Fibroblast of gingiva (primary cell): ENCODE data around the gene ANKRD53.

ENCODE experiments used
- DNase-seq: peaks from one replicate; pipeline ENCODE4 v3.0.0-alpha.2; 2011; ENCODE audit warnings: low read depth

ANKRD53 gene

DNA sequence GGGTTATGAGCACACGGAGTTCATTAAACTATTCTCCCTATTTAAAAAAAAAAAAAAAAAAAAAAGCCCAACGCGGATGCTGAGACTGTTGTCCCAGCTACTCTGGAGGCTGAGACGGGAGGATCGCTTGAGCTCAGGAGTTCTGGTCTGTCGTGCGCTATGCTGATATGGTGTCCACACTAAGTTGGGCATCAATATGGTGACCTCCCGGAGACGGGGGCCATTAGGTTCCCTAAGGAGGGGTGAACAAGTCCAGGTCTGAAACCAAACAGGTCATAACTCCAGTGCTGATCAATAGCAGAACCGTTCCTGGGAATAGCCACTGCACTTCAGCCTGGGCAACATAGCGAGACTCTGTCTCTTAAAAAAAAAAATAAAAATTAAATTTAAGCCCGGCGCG is 12.9 kb upstream of the ANKRD53 start:
- no peak for DNase-seq

DNA sequence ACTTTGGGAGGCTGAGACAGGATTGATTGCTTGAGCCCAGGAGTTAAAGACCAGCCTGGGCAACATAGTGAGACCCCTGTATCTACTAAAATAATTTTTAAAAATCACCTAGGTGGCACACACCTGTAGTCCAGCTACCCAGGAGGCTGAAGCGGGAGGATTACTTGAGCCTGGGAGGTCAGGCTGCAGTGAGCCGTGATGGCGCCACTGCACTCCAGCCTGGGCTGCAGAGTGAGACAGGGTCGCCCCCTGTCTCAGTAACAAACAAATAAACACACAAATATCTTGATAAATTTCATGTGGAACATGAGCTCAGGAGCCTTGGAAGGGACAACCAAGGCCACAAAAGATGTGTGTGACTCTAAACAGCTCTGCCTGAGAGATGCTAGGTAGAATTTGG is 11.7 kb upstream of the ANKRD53 start:
- no peak for DNase-seq

DNA sequence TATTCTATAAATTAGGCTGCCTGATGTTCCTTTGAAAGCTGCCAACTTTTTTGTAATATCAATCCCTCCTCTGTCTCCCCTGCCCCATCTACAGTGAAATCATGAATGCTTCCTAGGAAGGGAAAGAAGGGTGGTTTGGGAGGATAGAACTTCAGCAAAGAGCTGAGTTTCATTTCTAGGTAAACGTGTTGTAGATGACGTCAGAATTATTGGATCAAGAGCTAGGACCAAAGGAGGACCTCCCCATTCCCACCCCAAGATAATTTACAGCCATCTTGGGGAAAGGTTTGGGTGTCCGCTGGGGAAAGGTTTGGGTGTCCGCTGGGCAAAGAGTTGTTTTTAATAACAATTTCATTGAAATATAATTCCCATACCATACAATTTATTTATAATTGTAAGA is 11.2 kb upstream of the ANKRD53 start:
- no peak for DNase-seq

DNA sequence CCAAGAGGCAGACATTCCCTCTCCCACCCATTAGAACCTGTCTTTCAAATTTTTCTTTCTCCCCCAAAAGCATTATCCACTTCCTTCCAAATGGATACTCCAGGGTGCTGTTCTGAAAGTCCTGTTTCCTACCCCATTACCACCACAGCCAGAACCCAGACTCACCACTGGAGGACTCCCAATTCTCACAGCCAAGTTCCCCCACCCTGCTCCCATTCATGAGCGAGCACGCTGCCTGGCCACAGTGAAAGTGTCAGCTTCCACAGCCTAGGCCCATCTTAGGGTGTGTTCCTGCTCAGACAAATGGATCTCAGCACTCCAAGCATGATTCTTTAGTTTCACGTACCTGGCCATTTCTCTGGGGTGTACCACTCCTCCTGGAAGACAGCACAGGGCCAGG is 3.8 kb upstream of the ANKRD53 start:
- DNase-seq = no peak

DNA sequence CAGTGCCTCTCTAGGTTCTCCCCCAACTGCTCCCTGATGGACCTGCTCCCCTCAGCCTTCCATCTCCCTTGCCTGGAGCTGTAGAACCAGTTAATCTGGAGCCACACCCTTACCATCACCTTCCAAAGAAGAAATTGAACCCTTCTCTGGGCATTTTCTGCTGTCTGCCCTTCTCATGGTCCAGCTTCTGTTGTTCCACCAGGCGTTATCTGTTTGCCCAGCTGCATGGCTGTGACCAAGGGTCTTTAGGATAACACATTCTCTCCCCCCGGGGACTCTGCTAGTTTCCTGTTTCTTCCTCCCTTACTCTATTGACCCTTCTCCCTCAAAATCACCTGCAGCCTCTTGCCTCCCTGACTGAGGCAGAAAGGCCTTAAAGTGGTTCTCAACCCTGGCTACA is 3.2 kb upstream of the ANKRD53 start:
- no peak for DNase-seq

DNA sequence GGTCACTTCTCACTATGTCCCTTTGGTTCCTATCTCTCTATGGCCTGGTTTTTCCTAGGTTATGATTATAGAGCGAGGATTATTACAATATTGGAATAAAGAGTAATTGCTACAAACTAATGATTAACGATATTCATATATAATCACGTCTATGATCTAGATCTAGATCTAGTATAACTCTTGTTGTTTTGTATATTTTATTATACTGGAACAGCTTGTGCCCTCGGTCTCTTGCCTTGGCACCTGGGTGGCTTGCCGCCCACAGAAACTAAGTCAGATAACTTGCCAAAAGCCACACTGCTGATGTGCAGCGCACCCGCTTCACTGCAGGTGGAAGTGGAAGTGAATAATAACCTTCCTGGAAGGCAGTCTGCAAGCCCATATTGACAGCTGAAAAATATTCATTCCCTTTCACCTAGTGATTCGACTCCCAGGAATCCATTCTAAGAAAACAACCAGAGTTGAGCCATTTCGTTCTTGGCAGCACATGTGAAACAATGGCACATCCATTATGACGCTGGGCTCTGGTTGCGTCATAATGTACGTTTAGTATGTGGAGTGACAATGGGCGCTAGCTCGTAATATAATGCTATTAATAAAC is 725 bp upstream of the ANKRD53 start:
- peak; percentile 92 for DNase-seq

DNA sequence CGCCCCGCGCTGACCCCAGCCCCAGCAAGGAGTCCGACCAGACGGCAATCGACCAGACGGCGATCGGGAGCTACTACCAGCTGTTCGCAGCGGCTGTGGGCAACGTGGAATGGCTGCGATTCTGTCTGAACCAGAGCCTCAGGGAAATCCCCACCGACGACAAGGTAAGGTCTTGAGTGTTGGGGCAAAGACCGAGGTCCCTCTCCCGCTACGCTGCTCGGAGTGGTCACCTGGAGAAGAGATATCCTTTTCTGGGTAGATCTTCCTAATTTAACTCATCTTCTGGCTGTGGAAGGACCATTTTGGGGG is 704 bp downstream of the ANKRD53 start:
- no peak for DNase-seq

DNA sequence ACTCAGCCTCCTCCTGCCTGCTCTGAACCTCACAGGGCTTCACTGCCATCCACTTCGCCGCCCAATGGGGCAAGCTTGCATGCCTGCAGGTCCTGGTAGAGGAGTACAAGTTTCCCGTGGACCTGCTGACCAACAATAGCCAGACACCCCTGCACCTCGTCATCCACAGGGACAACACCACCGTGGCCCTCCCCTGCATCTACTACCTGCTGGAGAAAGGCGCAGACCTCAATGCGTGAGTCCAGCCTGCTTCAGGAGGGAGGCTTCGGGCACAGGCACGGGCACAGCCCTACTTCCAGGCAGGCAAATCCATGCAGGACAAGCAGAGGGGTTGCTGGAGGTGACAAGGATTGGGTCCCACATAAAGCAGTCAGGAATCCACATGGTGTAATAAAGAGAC is 1.2 kb downstream of the ANKRD53 start:
- DNase-seq = no peak

DNA sequence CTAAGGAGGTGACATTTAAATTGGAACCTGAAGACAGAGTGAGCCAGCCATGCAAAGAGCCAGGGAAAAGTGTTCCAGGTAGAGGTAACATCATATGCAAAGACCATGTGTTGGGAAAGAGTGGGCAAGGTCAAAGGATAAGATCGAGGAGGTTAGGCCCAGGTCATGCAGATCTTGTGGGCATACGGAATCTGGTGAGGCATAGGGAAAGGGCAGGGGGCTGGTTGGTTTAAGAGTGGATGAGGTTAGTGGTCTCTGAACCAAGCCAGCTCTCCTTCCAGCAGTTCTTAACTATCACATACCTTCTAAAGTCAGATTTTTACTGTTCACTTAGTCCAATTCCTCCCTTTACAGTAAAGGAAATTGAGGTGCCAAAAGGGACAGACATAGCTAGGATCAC is 3.0 kb downstream of the ANKRD53 start:
- no peak for DNase-seq

DNA sequence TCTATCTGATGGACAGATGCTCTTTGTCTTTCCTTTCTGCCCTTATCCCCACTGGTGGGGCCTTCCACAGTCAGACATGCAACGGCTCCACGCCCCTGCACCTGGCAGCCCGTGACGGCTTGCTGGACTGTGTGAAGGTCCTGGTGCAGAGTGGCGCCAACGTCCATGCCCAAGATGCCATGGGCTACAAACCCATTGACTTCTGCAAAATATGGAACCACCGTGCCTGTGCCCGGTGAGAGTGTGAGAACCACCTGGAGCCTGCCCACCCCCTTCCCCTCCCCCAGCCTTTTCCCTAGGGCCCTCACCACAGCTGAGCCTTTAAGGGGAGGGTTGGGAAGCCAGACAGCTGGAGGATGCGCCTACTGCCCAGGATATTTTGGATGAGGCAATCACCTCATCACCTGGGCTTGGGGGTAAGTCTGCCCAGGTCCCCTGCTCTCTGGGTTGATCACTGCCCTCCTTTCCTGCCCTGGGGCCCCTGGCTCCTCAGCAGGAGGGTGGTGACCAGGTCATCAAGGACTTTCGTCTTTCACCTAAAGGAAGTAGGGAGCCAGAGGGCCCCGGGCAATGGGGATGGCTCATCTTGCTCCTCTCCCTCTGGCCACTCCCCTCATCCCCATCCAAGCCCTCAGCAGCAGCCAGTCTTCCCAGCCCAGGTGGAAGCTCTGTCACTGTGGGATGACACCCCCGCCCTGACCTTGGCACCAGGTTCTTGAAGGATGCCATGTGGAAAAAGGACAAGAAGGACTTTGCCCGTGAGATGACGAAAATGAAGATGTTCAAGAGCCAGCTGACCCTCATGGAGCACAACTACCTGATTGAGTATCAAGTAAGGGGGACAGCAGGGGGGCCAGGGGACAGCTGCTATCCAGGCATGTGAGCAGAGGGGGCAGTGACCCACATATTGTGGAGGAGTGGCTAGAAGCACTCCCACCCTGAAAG is 3.7 kb downstream of the ANKRD53 start:
- no peak for DNase-seq

DNA sequence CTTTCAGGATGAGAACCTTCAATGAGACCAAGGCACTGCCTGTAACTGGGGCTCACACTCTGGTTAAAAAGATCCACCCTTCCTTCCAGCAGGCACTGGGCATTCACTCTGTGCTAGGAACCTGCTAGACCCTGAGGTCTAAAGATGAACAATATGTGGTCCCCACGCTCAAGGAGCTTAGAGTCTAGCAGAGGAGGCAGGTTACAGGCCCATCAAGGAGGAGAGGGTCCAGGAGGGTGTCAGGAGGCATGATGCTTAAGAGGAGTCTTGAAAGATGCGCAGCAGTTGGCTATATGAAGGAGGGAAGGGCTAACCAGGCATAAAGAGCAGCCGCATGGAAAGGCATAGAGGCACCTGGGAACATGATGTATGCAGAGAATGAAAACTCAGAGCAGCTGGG is 4.5 kb downstream of the ANKRD53 start:
- no peak for DNase-seq

DNA sequence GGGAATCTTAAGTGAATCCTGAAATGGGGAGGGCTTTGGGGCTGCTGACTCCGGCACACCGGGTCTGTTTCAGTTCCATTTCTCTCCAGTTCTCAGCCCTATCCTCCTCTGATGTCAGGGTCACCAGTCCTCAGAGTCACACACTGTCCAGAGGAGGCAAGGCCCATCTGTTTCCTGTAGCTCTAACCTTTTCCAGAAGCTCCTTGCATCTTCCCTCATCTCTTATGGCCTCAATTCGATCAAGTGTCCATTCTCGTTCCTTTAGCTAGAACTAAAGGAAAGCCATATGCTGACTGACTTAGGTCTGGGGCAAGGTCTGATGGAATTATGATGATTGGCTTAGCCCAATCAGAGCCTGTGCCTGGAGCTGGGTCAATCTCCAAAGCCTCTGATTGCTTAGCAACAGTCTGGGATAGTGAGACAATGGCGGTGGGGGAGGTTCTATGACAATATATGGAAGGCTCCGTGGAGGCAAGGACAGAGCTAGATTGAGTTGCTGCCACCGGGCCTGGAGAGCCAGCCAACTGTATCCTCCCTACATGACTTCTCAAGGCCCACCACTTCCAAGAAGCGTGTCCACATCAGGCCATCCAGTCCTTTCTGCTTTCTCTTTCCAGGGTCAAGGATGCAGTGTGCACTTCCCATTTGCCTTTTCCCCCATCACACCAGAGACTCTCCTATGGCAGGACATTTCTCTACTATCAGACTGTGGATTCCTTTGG is 5.2 kb downstream of the ANKRD53 start:
- DNase-seq = no peak

DNA sequence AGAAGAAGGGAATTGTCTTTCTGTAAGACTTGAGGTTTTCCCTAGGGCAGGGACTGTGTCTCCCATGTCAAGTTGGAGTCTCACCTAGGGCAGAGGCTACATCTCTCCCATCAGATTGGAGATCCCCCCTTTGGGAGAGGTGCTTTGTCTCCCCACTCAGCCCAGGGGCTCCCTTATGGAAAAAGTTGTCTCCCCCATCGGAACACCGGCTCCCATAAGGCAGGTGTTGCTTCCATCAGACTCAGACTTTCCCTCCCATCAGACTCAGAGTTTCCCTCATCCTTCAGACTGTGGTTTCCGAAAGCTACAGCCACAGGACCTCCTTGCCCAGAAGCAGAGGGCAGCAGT is 5.8 kb downstream of the ANKRD53 start:
- no peak for DNase-seq

DNA sequence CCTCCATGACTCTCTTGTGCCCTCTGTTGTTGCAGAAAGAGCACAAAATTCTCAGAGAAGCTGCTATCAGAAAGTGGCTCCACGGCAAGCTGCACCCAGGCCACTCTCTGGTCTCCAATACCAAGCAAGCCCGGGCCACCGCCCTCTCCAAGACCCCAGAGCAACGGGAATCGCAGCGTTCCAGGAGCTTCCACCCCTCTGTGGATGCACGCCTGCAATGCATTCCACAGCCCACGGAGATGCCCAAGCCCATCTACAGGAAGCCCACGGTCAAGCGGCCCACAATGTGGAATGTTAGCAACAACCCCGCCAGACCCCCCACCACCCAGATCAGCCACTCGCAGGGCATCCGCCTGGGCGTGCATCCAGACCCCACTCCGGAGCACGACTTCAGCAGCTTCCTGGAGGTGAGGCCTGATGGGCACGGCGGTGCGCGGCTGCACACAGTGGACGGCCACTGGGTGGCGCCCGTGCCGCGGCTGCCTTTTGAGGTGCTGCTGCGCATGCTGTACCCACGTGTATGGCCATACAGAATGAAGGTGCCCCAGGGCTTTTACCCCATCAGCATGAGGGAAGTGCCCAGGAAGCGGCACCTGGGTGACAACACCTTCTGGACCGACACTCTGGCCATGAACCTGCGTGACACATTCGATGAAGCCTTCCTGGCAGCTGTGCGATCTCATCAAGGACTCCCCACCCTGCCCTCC is 6.3 kb downstream of the ANKRD53 start:
- DNase-seq = peak; percentile 34

DNA sequence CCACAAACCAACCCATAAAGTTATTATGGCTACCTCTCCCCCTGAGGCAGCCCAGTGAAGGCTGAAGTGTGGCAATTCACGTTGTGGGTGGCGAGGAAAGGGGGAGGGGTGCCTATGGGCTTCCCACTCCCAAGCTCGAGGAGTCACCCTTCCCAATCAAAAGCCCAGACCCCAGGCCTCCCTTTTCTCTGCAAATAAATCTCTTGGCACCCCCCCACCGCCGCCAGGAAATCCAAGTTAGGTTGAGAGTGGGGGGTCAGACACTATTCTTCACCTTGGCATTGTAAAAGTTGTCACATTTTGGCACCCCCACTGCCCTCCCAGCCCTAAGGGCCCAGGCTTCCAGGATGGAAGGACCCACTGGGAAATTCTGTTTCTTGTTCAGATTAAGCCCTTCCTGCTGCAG is 6.9 kb downstream of the ANKRD53 start:
- no peak for DNase-seq

DNA sequence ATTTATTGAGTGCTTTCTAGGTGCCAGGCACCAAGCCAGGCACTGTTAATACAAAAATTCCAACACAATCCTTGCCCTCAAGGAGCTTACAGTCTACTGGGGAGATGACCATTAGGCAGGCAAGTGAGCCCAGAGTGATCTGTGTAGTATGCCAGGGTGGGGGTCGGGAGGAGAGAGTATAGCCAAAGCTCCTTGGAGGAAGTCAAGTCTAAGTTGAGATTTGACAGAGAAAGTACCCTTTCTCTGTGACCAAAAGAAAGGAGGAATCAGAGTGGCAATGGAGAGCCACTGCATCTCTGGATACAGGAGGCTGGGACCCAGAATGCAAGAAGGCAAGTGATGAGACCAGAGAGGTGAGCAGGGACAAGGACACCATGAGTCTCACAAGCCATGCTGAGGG is 7.5 kb downstream of the ANKRD53 start:
- no peak for DNase-seq

DNA sequence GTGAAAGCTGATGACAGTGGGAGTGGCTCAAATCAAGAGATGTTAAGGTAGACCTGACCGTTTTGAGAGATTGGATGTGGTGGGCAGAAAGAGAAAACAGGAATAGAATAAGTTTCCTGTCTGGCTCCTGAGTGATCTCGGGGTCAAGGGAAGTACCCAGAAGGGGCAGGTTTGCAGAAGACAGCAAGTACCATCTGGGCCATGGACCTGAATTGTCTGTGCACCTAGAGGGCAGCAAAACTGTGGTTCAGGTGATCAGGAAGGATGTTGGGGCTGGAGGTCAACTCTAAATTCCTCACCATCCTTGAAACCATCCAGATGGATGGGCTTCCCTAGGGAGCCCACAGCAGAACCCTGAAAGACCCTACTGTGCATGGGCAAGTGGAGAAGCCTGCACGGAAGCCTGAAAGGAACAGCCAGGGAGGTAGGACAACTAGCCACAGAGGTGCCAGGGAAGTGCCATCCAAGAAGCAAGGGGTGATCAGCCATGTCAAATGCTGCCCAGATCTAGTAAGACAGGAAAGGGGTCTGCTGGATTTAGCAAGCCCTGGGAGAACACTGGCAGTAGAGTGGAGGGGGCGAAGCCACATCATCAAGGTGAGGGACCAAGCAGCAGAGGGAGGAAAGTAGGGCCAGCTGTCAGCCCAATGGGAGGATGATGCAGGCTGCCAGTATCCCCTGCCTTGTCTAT is 8.2 kb downstream of the ANKRD53 start:
- DNase-seq = no peak

DNA sequence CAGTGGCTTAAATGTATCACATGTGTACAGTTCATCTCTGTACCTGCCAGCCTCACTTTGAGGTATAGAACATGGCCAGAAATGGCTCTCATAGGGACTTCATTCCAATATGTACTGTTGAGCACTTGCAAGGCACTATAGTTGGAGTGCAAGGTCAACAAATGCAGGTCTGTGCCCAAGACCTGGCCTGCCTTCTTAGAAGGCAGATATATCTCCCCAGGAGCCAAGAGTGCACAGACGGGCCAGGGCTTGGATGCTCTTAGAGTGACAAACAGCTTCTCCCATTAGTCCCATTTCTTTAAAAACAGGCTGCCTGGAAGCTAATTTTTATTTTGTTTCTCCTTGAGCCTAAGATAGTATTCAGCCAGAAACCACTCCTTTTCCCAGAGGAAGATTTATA is 9.0 kb downstream of the ANKRD53 start:
- DNase-seq = no peak

DNA sequence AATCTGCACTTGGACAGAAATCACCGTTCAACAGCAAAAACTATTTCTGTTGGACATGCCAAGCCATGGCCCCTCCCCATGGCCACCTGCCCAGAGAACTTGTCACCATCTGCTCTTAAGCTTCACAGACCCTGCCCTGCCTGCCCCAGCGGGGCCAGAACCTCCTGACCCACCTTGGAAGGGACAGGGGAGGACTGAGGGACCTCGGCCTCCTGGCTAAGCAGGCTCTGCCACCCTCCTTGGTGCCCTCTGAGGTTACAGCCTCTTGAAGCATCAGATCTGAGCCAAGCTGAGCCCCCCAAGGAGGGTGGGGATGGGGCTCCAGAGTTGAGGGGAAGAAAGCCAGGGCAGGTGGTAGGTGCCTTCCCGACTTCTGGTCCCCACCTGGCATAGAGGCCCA is 9.7 kb downstream of the ANKRD53 start:
- no peak for DNase-seq

DNA sequence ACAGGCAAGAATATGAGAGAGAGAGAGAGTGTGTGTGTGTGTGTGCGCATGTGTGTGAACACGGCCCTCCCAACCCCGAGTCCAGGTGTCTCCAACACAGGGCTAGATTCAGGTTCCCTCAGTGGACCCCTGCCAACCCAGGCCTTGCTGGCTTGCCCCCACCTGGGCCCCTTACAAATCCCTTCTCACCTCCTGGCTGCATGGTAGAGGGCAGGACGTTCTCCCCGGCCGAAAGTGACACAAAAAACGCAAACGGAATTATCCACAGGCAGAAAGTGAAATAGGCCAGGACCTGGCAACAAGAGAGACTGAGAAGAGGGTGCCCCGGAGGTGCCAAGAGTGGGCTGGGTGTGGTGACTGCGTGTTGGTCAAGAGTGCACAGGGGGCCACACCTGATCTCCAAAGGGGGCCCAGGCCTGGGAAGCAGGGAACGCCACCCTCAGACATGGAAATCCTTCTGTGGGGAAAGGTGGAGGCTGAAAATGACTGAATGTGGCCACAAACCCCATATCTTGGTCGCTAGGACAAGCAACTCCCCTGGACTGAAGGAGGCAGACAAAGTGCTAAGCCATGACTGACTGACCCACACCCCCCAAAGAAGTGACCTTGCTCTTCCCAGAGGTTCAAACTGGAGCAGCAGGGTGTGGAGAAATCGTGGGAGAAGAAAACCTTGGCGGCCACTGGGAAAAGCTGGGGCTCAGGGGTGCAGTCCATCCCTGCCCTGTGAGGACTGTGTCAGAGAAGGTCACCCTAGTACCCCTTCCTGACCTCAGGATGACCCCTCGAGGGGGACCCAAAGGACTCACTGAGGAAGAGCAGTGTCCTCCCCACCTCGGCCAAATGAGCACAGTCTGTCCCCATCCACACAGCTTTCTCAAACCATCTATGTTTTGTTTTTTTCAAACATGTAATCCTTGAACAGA is 10.6 kb downstream of the ANKRD53 start:
- DNase-seq = no peak

DNA sequence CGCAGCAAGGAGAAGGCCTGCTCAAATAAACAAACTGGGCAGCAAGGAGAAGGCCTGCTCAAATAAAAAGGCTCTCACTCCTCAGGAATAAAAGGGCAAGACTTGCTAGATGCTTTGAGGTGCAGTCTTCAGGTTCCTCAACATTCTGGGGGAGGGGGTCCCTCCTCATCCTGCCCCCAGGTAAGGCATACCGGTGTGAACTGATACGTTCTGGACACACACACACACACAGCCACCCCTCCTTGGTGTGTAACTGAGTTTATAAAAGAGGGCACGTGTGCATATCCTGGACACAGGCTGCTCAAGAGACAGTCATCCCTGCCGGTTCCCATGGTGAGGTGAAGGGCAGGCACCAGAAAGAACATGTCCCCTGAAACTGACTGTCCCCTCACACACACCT is 11.8 kb downstream of the ANKRD53 start:
- DNase-seq = no peak
